ENCODE results near the gene PDIA5.

- TF ChIP-seq CTCF (IDR thresholded peaks at IDR 0.05) (no peak), POLR2A (IDR thresholded peaks at IDR 0.05) (no peak)
Measured at GRCh38 chr3:123098426-123099330, 31.9 kb downstream of the PDIA5 start.

All from heart left ventricle (tissue), 13 donors.